ENCODE results near the gene KLHL11.
A peak's percentile ranks its signal among the peaks of the same experiment; 100 is the strongest.

The KLHL11 gene

GRCh38 chr17:41864836-41865595 is at the start of gene KLHL11:
TSS of gene KLHL11 (minus strand) at chr17:41865423. CDS start at chr17:41865370, 53 bp downstream.
- DNase-seq (ENCODE audit: extremely low read depth, low read depth): peak; percentile 52
- no peak for TF ChIP-seq CTCF (IDR thresholded peaks at IDR 0.05; ENCODE audit: low read depth, low read length)

- TF ChIP-seq CTCF (IDR thresholded peaks at IDR 0.05; ENCODE audit: low read depth, low read length): no peak
- no peak for DNase-seq (ENCODE audit: extremely low read depth, low read depth)
Observed at GRCh38 chr17:41915020-41915419, 49.8 kb upstream of the KLHL11 start.

GRCh38 chr17:41914358-41914766 is 49.1 kb upstream of the KLHL11 start:
- no peak for TF ChIP-seq CTCF (IDR thresholded peaks at IDR 0.05; ENCODE audit: low read depth, low read length)
- no peak for DNase-seq (ENCODE audit: extremely low read depth, low read depth)

GRCh38 chr17:41913798-41914197 is 48.6 kb upstream of the KLHL11 start:
- no peak for DNase-seq (ENCODE audit: extremely low read depth, low read depth)
- TF ChIP-seq CTCF (IDR thresholded peaks at IDR 0.05; ENCODE audit: low read depth, low read length): no peak

GRCh38 chr17:41912925-41913324 is 47.7 kb upstream of the KLHL11 start:
- TF ChIP-seq CTCF (IDR thresholded peaks at IDR 0.05; ENCODE audit: low read depth, low read length): no peak; the same call in 1 of the 2 replicates
- no peak for DNase-seq (ENCODE audit: extremely low read depth, low read depth)

- no peak for TF ChIP-seq CTCF (IDR thresholded peaks at IDR 0.05; ENCODE audit: low read depth, low read length)
- peak; percentile 90 for DNase-seq (ENCODE audit: extremely low read depth, low read depth)
Observed at GRCh38 chr17:41910701-41911391, 45.6 kb upstream of the KLHL11 start.

- no peak for DNase-seq (ENCODE audit: extremely low read depth, low read depth)
- no peak for TF ChIP-seq CTCF (IDR thresholded peaks at IDR 0.05; ENCODE audit: low read depth, low read length)
Observed at GRCh38 chr17:41909088-41909487, 43.9 kb upstream of the KLHL11 start.
